ENCODE measurements around the gene RASA4B. TPM values are rescaled to one million over a fixed set of nuclear protein-coding genes. Genes with fewer than 3 reads are reported as not detected.
"Not testable (repeated sequence)": the region's sequence is repeated elsewhere in the genome, so short reads cannot be mapped to it uniquely, and the experiment has no call there.

The RASA4B gene
- polyA plus RNA-seq, 1 donor (not counting 4 experiments of a cell fraction or from before 2014, with no cell fraction given): 0.49 TPM

DNA sequence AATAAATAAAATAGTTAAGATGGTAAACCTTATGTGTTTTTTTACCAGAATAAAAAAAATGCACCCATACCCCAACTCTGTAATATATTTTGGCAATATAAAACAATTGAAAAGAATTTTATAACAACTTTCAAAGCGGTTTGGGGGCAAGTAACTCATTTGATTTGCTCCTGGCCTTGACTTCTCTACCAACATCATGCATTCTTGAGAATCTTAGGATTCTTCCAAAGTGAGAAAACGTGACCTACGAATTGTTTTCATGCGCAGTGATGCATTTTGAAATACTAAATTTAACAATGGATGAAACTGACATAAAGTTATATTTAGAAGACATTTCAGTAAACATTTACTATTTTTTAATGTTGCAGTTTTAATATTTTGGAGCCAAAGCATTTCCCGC, 3.2 kb upstream of the RASA4B start:
- H2AFZ ChIP-seq (ENCODE audit: control insufficient read depth, low read length); H3K27ac ChIP-seq (ENCODE audit: control insufficient read depth, insufficient read depth, low read length); H4K20me1 ChIP-seq (ENCODE audit: control insufficient read depth, extremely low read depth, insufficient read depth, low read length); DNase-seq (ENCODE audit: low read depth, low spot score); H3K4me1 ChIP-seq (ENCODE audit: control insufficient read depth, extremely low read depth, insufficient read depth, low read length); H3K36me3 ChIP-seq (ENCODE audit: control insufficient read depth in 2 of 2, extremely low read depth in 1 of 2, insufficient read depth in 2 of 2, low read length in 2 of 2); H3K4me3 ChIP-seq (ENCODE audit: control insufficient read depth in 2 of 3, extremely low read depth in 1 of 3, insufficient read depth in 2 of 3, low read depth in 1 of 3, low read length in 3 of 3); FAIRE-seq; dilution Hi-C loops (cut with MboI; ENCODE audit: extremely low pct_ligation_motif_present, low sequenced_read_pairs); H3K4me2 ChIP-seq (ENCODE audit: control insufficient read depth, extremely low read depth, insufficient read depth, low read depth, low read length); H3K27me3 ChIP-seq (ENCODE audit: control insufficient read depth, extremely low read depth, insufficient read depth, low read length); H3K79me2 ChIP-seq (ENCODE audit: control insufficient read depth, insufficient read depth, low read length); H3K9me1 ChIP-seq (ENCODE audit: control insufficient read depth, extremely low read depth, insufficient read depth, low read length); H3K9me3 ChIP-seq (ENCODE audit: control insufficient read depth, low read depth, low read length); H3K9ac ChIP-seq (ENCODE audit: control insufficient read depth, extremely low read depth, insufficient read depth, low read length): not testable (repeated sequence)

DNA sequence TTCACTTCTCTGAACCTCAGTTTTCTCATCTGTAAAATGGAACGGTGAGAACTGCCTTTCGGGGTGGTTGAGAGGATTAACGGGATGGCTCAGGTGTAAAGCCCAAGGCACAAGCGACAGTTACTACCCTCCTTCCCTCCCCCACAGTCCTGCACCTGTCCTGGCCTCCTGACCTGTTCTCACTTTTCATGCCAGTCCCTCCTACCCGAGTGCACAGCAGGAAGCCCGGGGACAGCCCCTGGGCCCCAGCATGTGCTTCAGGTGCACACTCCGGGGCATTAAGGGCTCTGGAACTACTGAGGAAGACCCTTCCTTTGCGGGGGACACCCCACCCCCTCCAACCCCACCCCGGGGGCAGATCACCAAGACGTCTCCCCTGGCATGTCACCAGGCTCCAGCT, 626 bp downstream of the RASA4B start:
- H2AFZ ChIP-seq (ENCODE audit: control insufficient read depth, low read length); FAIRE-seq; H4K20me1 ChIP-seq (ENCODE audit: control insufficient read depth, extremely low read depth, insufficient read depth, low read length); H3K27ac ChIP-seq (ENCODE audit: control insufficient read depth, insufficient read depth, low read length); DNase-seq (ENCODE audit: low read depth, low spot score); H3K9me3 ChIP-seq (ENCODE audit: control insufficient read depth, low read depth, low read length); dilution Hi-C loops (cut with MboI; ENCODE audit: extremely low pct_ligation_motif_present, low sequenced_read_pairs); H3K36me3 ChIP-seq (ENCODE audit: control insufficient read depth in 2 of 2, extremely low read depth in 1 of 2, insufficient read depth in 2 of 2, low read length in 2 of 2); H3K4me3 ChIP-seq (ENCODE audit: control insufficient read depth in 2 of 3, extremely low read depth in 1 of 3, insufficient read depth in 2 of 3, low read depth in 1 of 3, low read length in 3 of 3); H3K27me3 ChIP-seq (ENCODE audit: control insufficient read depth, extremely low read depth, insufficient read depth, low read length); H3K4me2 ChIP-seq (ENCODE audit: control insufficient read depth, extremely low read depth, insufficient read depth, low read depth, low read length); H3K9me1 ChIP-seq (ENCODE audit: control insufficient read depth, extremely low read depth, insufficient read depth, low read length); H3K9ac ChIP-seq (ENCODE audit: control insufficient read depth, extremely low read depth, insufficient read depth, low read length); H3K79me2 ChIP-seq (ENCODE audit: control insufficient read depth, insufficient read depth, low read length); H3K4me1 ChIP-seq (ENCODE audit: control insufficient read depth, extremely low read depth, insufficient read depth, low read length): not testable (repeated sequence)

- H3K4me2 ChIP-seq (ENCODE audit: control insufficient read depth, extremely low read depth, insufficient read depth, low read depth, low read length); H3K4me3 ChIP-seq (ENCODE audit: control insufficient read depth in 2 of 3, extremely low read depth in 1 of 3, insufficient read depth in 2 of 3, low read depth in 1 of 3, low read length in 3 of 3); H4K20me1 ChIP-seq (ENCODE audit: control insufficient read depth, extremely low read depth, insufficient read depth, low read length); H3K27ac ChIP-seq (ENCODE audit: control insufficient read depth, insufficient read depth, low read length); H3K36me3 ChIP-seq (ENCODE audit: control insufficient read depth in 2 of 2, extremely low read depth in 1 of 2, insufficient read depth in 2 of 2, low read length in 2 of 2); DNase-seq (ENCODE audit: low read depth, low spot score); H3K27me3 ChIP-seq (ENCODE audit: control insufficient read depth, extremely low read depth, insufficient read depth, low read length); H2AFZ ChIP-seq (ENCODE audit: control insufficient read depth, low read length); FAIRE-seq; H3K79me2 ChIP-seq (ENCODE audit: control insufficient read depth, insufficient read depth, low read length); dilution Hi-C loops (cut with MboI; ENCODE audit: extremely low pct_ligation_motif_present, low sequenced_read_pairs); H3K4me1 ChIP-seq (ENCODE audit: control insufficient read depth, extremely low read depth, insufficient read depth, low read length); H3K9ac ChIP-seq (ENCODE audit: control insufficient read depth, extremely low read depth, insufficient read depth, low read length); H3K9me1 ChIP-seq (ENCODE audit: control insufficient read depth, extremely low read depth, insufficient read depth, low read length); H3K9me3 ChIP-seq (ENCODE audit: control insufficient read depth, low read depth, low read length): not testable (repeated sequence)
Observed at GRCh38 chr7:102515889-102516288, 1.7 kb downstream of the RASA4B start.

GRCh38 chr7:102514881-102515721, 2.5 kb downstream of the RASA4B start:
- H3K9ac ChIP-seq (ENCODE audit: control insufficient read depth, extremely low read depth, insufficient read depth, low read length); H3K4me1 ChIP-seq (ENCODE audit: control insufficient read depth, extremely low read depth, insufficient read depth, low read length); H3K27ac ChIP-seq (ENCODE audit: control insufficient read depth, insufficient read depth, low read length); DNase-seq (ENCODE audit: low read depth, low spot score); H3K79me2 ChIP-seq (ENCODE audit: control insufficient read depth, insufficient read depth, low read length); dilution Hi-C loops (cut with MboI; ENCODE audit: extremely low pct_ligation_motif_present, low sequenced_read_pairs); H3K4me2 ChIP-seq (ENCODE audit: control insufficient read depth, extremely low read depth, insufficient read depth, low read depth, low read length); H3K9me3 ChIP-seq (ENCODE audit: control insufficient read depth, low read depth, low read length); H3K4me3 ChIP-seq (ENCODE audit: control insufficient read depth in 2 of 3, extremely low read depth in 1 of 3, insufficient read depth in 2 of 3, low read depth in 1 of 3, low read length in 3 of 3); H3K27me3 ChIP-seq (ENCODE audit: control insufficient read depth, extremely low read depth, insufficient read depth, low read length); H2AFZ ChIP-seq (ENCODE audit: control insufficient read depth, low read length); H3K9me1 ChIP-seq (ENCODE audit: control insufficient read depth, extremely low read depth, insufficient read depth, low read length); H4K20me1 ChIP-seq (ENCODE audit: control insufficient read depth, extremely low read depth, insufficient read depth, low read length); H3K36me3 ChIP-seq (ENCODE audit: control insufficient read depth in 2 of 2, extremely low read depth in 1 of 2, insufficient read depth in 2 of 2, low read length in 2 of 2): not testable (repeated sequence)
- peak; percentile 69 for FAIRE-seq

DNA sequence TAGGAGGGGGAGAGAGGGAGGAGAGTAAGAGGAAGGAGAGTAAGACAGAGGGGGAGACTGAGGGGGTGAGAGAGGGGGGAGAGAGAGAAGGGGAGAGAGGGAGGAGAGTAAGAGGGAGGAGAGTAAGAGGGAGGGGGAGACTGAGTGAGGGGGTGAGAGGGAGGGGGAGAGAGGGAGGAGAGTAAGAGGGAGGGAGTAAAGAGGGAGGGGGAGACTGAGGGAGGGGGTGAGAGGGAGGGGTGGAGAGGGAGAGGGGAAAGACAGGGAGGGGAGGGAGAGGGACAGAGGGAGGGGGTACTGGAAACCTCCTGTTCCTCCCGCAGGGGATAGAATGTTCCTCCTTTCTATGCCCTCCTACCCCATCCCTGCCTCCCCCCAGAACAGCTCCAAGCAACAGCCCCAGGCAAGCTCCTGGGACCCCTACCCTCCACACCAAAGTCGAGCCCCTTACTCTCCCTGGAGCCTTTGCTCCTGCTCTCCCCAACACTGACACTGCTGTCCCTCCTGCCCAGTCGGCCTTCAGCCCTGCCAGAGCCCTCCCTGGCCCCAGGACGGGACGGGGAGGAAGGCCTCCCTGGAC, 4.8 kb downstream of the RASA4B start:
- H3K4me1 ChIP-seq (ENCODE audit: control insufficient read depth, extremely low read depth, insufficient read depth, low read length); H3K4me3 ChIP-seq (ENCODE audit: control insufficient read depth in 2 of 3, extremely low read depth in 1 of 3, insufficient read depth in 2 of 3, low read depth in 1 of 3, low read length in 3 of 3); H3K9me1 ChIP-seq (ENCODE audit: control insufficient read depth, extremely low read depth, insufficient read depth, low read length); H3K27ac ChIP-seq (ENCODE audit: control insufficient read depth, insufficient read depth, low read length); DNase-seq (ENCODE audit: low read depth, low spot score); dilution Hi-C loops (cut with MboI; ENCODE audit: extremely low pct_ligation_motif_present, low sequenced_read_pairs); H3K27me3 ChIP-seq (ENCODE audit: control insufficient read depth, extremely low read depth, insufficient read depth, low read length); H3K4me2 ChIP-seq (ENCODE audit: control insufficient read depth, extremely low read depth, insufficient read depth, low read depth, low read length); H2AFZ ChIP-seq (ENCODE audit: control insufficient read depth, low read length); H3K9ac ChIP-seq (ENCODE audit: control insufficient read depth, extremely low read depth, insufficient read depth, low read length); H3K36me3 ChIP-seq (ENCODE audit: control insufficient read depth in 2 of 2, extremely low read depth in 1 of 2, insufficient read depth in 2 of 2, low read length in 2 of 2); H4K20me1 ChIP-seq (ENCODE audit: control insufficient read depth, extremely low read depth, insufficient read depth, low read length); FAIRE-seq; H3K79me2 ChIP-seq (ENCODE audit: control insufficient read depth, insufficient read depth, low read length); H3K9me3 ChIP-seq (ENCODE audit: control insufficient read depth, low read depth, low read length): not testable (repeated sequence)
